B cell (primary cell): ENCODE measurements around the gene CCDC24. TPM values are rescaled to one million over a fixed set of nuclear protein-coding genes. Genes with fewer than 3 reads are reported as not detected.

Experiments used
- polyA plus RNA-seq: library from polyadenylated mRNA; depleted of rRNA; stranded (reverse); fragments of >200 nt; gene quantifications from 2 replicates; pipeline ENCODE4 v1.2.3, GENCODE V29; 2012
- total RNA-seq, 2 donors: library from RNA; stranded (reverse); fragments of 120-200 nt in 1 of 2; gene quantifications; 1 replicate in 1 of 2; 2 replicates in 1 of 2; pipeline versions ENCODE4 v1.2.3 to v1.2.4, GENCODE V29; 2013 to 2022

The CCDC24 gene
- total and polyA plus RNA-seq, 2 donors (not counting 1 experiment from before 2014, with no cell fraction given): 10.1 to 18.4 TPM

Other genes with a start within 250 kb of the CCDC24 start
- gene ARTN, start 57.8 kb upstream of the CCDC24 start, total RNA-seq: 0.53 and 0.64 TPM in 2 replicates
- 0.13 and 0.29 TPM in 2 replicates for gene ARTN, start 57.8 kb upstream of the CCDC24 start, polyA plus RNA-seq
- 17.1 and 19.7 TPM in 2 replicates for gene IPO13, start 44.6 kb upstream of the CCDC24 start, total RNA-seq
- gene IPO13, start 44.6 kb upstream of the CCDC24 start, polyA plus RNA-seq: 18.7 and 22.4 TPM in 2 replicates
- 30.5 and 34.1 TPM in 2 replicates for gene DPH2, start 21.6 kb upstream of the CCDC24 start, total RNA-seq
- gene DPH2, start 21.6 kb upstream of the CCDC24 start, polyA plus RNA-seq: 56.7 and 71.9 TPM in 2 replicates
- gene ATP6V0B, start 16.6 kb upstream of the CCDC24 start, total RNA-seq: 91.0 and 94.2 TPM in 2 replicates
- gene ATP6V0B, start 16.6 kb upstream of the CCDC24 start, polyA plus RNA-seq: 198 and 317 TPM in 2 replicates
- gene B4GALT2, start 12.4 kb upstream of the CCDC24 start, total RNA-seq: 5.2 and 6.5 TPM in 2 replicates
- 3.5 and 4.6 TPM in 2 replicates for gene B4GALT2, start 12.4 kb upstream of the CCDC24 start, polyA plus RNA-seq
- gene SLC6A9, start 39.9 kb downstream of the CCDC24 start, total RNA-seq: 5.5 and 6.4 TPM in 2 replicates
- gene SLC6A9, start 39.9 kb downstream of the CCDC24 start, polyA plus RNA-seq: 0.28 and 0.65 TPM in 2 replicates
- gene KLF17, start 127.2 kb downstream of the CCDC24 start, total RNA-seq: not detected in 2 replicates
- gene KLF17, start 127.2 kb downstream of the CCDC24 start, polyA plus RNA-seq: not detected in 2 replicates
- not detected in 2 replicates for gene KLF18, start 150.0 kb downstream of the CCDC24 start, total RNA-seq
- not detected in 2 replicates for gene KLF18, start 150.0 kb downstream of the CCDC24 start, polyA plus RNA-seq
- 88.5 and 95.5 TPM in 2 replicates for gene DMAP1, start 221.9 kb downstream of the CCDC24 start, total RNA-seq
- gene DMAP1, start 221.9 kb downstream of the CCDC24 start, polyA plus RNA-seq: 116 and 132 TPM in 2 replicates